Activated CD8-positive, alpha-beta memory T cell treated with anti-CD3 and anti-CD28 coated beads for 48 hours (primary cell): Measurements from ENCODE around the gene TNNI3.
"Not testable (repeated sequence)": the region's sequence is repeated elsewhere in the genome, so short reads cannot be mapped to it uniquely, and the experiment has no call there.

ENCODE experiments used
- DNase-seq, 3 experiments: peaks; one replicate each; pipeline ENCODE4 v3.0.0-alpha.2; 2020; ENCODE audit warnings: low read depth in 2 of 3, low spot score in 2 of 3

Gene TNNI3

DNA sequence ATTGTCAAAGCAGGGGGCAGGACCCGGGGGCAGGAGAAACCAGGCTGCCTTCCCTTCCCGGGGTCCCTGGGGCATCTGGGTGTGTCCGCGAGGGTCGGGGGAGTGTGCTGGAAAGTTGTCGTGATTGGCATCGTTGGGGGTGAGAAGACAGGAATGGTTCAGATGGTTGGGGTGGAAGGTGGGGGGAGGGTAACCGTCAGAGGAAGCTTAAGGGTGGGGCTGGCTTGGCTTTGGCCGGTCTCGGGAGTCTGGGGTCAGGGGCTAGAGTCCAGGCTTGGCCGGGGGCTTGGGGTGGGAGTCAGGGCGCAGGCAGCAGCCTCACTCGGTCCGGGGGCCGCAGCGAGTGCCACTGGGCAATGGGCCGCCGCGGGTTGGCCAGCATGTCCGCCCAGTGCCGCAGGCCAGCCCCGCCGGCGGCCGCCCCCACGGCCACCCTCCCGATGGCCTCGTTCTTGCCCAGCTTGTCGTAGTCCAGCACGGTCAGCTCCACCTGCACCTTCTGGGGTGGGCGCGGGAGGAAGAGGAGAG, 15.7 kb upstream of the TNNI3 start:
- DNase-seq = no peak

DNA sequence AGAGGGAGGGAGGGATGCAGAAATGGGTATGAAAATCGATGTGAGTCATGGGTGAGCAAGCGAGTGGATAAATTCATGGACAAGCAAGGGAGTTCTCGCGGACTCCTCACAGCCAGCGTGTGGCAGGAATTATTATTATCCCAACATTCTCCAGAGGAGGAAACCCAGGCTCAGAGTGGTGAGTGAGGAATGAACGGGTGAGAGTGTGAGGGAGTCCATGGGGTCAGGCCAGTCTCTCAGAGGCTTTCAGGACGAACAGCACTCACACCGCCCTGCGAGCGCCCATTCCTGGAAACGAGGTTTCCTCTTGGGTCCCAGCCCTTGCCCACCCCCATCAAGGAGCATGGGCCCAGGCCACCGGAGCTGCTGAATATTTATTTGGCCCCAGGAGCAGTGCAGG, 15.2 kb upstream of the TNNI3 start:
- DNase-seq = no peak

DNA sequence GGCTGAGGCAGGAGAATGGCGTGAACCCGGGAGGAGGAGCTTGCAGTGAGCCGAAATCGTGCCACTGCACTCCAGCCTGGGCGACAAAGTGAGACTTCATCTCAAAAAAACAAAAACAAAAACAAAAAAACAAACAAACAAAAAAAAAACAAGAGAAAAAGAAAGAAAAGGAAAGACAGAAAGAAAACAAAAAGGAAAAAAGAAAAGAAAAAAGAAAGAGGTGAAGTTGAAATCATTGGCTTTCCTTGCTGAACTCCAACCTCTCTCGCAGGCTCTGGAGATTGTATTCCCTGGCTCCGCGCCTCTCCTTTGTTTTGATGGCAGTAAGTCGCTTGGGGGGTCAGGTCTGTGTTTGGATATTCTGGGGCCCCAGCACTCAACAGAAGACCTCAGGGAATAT, 14.8 kb upstream of the TNNI3 start:
- DNase-seq = not testable (repeated sequence)

DNA sequence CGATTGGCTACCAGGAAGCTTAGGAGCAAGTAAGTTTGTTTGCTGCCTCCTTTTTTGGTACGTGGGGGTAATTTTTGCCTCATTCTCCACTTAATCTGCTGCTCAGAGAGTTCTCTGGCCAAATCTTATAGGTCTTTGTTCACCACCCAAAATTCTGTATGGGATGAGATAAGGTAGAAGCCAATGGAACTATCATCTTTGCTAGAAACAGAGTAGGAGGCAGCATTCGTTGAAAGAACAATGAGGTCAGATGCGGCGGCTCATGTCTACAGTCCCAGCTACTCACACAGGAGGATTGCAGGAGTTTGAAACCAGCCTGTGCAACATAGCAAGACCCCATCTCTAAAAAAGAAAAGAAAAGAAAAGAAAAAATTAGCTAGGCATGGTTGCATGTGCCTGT, 13.9 kb upstream of the TNNI3 start:
- DNase-seq = no peak

DNA sequence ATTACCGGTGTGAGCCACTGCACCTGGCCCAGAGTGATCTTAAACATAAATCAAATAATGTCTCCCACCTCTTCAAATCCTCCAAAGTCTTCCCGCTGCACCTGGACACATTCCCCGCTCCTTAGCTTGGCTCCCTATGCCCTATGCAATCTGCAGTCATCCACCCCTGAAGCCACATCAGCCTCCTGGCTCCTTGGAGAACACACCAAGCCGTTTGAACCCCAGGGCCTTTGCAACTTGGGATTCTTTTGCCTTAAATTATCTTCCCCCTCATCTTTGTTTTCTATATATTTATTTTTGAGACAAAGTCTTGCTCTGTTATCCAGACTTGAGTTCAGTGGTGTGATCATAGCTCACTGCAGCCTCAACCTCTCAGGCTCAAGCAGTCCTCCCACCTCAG, 11.6 kb upstream of the TNNI3 start:
- no peak for DNase-seq

DNA sequence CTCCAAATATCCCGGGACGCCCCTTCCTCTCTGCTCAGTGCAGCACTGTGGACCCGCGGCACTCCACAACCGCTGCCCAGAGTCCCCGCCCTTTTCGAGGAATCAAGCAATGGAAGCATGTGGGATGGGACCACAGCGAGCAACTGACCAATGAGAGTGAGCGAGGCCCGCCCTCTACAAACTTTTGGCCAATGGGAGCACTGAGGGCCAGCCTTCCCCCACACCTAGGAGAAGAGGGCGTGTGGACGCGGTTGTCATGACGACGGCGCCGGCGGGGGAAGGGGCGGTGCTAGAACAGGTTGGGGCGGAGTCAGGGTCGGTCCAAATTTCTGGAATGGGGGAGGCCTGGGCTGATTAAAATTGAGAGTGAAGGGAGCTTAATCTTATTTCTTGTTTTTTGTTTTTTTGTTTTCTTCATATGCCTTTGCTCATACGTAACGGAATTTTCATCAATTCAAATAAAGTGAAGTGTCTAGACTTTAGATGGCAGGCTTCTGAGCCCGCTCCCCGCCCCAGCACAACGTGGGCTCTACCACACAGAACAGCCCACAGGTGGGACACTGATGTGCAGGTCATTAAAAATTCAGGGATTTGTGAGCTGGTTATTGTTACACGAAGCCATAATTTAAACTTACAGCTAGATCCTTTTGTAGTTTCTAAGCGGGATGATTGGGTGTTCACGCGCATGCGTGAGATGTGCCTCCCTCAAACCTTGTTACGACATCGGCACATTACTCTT, 9.2 kb upstream of the TNNI3 start, which contains the start of gene DNAAF3:
Gene DNAAF3, minus strand, starts transcription at position 84 of the 739 bp plus-strand sequence. CDS start 200 bp downstream, outside the sequence.
- DNase-seq = peak; percentile 17 to 86 (median 49)

DNA sequence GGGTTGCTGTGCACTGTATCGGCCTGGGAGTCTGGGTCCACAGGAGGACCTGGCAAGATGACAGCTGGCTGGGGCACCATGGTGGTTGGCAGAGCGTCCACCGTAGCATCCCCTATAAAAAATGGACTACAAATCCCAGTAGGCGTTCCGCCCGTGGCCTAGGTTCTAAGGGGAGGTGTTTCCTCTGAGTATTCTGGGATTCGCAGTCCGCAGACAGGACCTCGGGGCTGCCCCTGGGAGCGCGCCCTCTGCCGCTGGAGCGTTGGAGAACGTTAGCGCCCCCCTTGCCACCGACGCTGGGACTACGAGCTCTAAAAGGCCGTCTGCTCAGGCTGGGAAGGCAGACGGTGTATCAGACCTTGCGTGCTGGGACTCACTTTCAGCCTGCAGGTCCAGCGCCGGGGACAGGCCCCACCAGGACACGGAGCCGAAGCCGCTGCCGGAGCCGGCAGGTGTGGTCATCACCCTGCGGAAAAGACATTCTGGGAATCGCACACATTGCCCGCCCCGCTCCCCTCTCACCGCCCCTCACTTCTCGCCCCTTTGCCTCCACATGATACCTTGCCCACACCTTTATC, 8.5 kb upstream of the TNNI3 start:
- DNase-seq = no peak

DNA sequence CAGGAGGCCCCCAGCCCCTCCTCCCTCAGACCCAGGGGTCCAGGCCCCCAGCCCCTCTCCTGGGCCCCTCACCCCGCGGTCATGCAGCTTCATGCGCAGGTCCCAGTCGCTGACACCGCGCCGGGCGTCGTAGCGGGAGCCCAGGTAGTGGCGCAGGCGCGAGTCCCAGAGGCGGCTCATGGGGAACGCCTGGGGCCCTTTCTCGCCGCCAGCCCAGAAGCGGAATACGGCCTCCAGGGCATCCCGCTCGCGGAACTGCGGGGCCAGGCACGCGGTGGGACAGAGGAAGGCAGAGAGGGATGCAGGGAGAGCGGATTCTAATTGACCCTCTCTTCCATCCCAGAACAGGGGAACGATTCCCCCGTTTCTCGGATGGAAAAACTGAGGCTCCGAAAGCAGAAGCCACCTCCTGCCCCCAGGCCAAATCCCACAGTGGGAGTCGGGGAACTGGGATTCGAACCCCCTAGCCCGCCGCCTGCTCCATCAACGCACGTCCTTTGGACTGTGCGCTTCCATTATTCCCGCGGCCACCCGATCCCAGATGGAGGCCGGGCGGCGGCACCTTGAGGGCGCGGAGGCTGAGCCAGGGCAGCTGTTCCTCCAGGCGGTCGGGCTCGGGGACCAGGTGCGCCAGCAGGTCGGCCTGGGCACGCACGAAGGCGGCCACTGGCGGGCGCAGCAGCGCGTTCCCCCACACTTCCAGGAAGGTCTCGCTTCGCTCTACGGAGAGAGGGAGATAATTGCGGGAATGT, 4.2 kb upstream of the TNNI3 start:
- DNase-seq = no peak

DNA sequence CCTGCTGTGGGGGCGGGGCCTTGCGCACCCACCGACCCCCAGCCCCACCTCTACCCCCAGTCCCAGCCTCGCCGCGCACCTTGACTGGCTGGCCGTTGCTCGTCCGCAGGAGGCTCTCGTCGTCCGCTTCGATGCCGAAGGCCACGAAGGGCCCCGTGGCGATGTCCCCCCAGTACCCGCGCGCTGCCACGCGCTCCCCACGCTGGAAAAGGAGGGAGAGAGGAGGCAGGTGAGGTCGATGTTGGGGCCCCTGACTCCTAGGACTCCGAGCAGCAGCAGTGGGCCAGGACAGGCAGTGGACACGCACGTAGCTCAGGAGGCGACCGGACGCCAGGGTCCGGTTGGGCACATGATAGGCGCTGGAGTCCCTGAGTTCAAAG, 3.4 kb upstream of the TNNI3 start:
- no peak for DNase-seq

DNA sequence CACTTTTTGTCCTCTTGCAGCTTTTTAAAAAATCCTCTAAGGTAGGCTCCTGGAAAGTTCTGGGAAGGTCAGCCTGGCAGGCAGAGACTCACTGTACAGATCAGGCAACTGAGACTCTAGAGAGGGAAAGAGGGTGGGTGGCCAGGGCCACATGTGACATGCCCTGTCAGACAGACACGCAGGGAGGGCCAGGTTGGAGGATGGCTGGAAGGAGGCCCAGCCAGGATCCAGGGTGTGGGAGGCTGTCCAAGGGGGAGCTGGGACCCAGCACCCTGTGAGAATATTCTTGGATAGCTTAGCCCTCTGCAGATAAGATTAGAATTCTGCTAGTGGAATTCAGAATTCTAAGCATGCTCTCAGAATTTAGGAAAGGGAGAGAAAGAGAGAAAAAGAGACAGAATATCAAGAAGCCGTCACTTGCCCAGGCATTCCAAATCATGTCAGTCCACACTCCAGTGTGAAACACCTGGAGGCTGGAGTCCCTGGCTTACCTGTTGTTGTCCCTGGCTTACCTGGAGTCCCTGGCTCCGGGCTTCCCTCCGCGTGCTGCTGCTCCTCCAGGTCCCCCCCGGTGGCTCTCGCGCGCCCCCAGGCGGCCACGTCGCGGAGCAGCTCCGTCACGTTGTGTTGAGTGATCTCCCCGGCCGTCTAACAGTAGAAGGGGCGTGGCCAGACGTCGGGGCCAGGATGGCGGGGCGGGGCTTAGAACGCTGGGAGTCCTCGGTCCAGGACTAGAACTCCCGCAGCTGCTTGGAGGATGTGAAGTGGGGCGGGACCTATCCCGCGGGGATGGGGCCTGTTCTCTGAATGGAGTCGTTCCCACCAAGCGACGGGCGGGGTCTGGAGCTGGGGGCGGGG, 2.8 kb upstream of the TNNI3 start:
- peak; percentile 75 to 83 (median 76) for DNase-seq

DNA sequence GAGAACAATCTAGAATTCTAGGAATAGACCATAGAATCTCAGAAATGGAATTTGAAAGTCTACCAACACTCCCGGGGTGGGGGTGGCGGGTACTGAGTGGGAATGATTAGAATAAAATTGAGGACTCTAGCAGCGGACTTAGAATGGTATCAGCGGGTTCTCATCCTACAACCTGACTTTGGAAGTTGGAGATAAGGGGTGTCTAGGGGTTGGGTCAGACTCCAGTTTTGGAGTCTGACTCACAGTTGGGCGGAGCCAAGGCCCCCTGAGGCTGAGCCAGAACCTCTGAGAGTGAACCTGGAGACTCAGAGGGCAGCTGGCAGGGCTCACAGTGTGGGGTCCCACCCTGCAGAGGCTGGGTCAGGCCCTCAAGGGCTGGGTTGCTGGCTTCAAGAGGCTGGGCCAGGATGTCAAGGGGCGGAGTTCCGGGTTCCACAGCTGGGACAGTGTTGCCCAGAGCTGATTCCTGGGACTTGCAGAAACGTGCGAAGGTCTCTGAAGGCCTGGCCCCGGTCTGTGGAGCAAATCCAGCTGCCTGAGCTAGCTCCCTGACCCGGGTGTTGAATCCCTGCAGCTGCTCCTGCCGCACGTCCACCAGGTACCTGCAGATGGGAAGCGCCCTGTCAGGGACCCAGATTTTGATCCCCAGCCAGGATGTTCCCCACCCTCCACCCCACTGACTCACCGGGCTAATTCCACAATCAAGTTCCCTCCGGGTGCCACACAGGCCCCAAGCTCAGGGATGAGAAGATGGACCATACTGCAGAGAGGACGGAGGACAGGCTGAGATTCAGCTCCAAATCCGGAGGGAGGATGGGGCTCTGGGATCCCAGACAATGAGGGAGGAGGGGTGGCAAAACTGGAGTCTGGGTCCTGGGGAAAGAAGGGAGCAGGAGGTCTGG, 1.6 kb upstream of the TNNI3 start:
- DNase-seq = no peak

DNA sequence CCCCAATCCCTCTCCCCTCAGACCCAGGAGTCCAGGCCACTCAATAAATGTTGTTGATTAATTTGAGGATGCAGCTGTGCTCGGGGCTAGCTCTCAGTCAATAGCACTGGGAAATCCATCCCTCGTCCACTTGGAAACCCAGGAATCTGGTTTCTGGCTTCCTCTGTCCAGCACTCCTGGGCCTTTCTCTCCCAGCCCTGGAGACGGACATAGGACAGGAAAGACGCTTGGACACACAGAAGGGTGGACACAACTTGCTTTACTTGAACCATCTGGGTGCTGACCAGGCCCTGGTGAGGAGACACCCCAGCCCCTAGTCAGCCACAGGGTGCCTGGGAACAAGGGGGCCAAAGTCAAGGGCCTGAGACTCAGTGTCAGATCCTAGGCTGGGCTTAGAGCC, 891 bp upstream of the TNNI3 start:
- DNase-seq = no peak

DNA sequence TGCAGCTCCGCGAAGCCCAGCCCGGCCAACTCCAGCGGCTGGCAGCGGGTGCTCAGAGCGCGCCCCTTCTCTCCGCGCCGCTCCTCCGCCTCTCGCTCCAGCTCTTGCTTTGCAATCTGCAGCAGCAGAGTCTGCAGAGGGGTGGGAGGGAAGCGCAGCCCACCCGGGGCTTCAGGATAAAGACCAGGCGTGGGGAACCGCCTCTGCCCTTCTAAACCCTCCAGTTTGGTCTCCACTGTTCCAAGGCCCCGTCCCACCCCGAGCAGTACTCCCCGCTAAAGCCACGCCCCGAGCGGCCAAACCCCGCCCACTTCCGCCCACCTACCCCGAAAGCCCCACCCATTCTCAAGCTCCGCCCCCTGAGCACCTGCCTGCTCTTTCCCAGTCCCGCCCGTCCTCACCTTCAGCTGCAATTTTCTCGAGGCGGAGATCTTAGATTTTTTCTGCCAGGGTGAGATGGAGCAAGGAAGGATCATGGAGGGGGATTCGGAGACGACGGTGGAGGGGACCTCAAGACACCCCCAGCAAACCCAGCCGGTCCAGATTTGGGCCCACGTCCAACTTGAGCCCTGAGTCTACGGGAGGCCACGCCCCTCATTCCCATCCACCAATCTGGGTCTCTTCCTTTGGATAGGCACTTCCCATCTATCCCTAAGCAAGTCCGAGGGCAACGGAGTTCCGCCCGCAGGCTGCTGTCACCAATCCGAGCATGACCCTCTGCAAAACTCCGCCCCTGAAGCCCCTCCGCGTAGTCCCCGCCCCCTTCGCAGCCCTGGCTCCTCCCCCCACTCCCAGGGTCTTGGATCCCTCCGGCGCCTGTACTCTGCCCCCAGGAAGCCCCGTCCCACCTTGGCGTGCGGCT, 1.1 kb downstream of the TNNI3 start:
- peak in 1 of 3 experiments; percentile 44 for DNase-seq

DNA sequence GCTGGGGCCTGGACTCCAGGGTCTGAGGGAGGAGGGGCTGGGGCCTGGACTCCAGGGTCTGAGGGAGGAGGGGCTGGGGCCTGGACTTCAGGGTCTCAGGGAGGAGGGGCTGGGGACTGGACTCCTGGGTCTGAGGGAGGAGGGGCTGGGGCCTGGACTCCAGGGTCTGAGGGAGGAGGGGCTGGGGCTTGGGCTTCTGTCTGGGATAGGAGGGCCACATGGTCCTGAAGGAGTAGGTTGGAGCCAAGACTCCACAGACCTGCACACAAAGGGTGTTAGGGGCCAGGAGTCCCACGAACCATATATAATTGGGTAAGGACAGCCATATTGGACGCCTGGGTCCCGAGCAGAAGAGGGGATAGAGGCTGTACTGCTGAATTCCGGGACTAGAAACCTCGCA, 1.7 kb downstream of the TNNI3 start:
- not testable (repeated sequence) for DNase-seq

DNA sequence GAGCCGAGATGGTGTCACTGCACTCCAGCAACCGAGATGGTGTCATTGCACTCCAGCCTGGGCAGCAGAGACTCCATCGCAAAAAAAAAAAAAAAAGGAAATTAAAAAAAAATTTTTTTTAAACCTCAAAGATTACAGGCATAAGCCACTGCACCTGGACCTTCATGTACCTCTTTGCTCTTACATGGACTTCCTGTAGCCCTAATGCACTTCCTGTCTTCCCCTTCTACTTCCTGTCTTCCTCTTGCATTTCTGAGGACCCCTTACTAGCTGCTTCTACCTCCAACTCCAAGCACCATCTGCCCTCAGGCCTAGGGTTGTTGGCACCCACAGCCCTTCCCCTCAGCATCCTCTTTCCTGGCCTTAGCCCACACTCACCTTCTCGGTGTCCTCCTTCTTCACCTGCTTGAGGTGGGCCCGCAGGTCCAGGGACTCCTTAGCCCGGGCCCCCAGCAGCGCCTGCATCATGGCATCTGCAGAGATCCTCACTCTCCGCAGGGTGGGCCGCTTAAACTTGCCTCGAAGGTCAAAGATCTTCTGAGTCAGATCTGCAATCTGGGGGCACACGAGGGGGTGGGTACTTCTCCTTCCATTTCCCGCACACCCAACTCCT, 3.8 kb downstream of the TNNI3 start:
- DNase-seq = no peak

DNA sequence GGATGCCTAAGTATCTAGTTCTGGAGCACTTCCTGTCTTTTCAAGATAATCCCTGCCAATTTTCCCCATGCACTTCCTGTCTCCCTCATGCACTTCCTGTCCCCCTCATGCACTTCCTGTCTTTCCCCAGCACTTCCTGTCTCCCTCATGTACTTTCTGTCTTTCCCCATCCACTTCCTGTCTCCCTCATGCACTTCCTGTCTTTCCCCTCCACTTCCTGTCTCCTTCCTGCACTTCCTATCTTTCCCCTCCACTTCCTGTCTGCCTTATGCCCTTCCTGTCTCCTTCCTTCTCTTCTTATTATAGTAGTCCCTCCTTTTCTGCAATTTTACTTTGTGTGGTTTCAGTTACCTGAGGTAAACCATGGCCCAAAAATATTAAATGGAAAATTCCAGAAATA, 5.5 kb downstream of the TNNI3 start:
- no peak for DNase-seq

DNA sequence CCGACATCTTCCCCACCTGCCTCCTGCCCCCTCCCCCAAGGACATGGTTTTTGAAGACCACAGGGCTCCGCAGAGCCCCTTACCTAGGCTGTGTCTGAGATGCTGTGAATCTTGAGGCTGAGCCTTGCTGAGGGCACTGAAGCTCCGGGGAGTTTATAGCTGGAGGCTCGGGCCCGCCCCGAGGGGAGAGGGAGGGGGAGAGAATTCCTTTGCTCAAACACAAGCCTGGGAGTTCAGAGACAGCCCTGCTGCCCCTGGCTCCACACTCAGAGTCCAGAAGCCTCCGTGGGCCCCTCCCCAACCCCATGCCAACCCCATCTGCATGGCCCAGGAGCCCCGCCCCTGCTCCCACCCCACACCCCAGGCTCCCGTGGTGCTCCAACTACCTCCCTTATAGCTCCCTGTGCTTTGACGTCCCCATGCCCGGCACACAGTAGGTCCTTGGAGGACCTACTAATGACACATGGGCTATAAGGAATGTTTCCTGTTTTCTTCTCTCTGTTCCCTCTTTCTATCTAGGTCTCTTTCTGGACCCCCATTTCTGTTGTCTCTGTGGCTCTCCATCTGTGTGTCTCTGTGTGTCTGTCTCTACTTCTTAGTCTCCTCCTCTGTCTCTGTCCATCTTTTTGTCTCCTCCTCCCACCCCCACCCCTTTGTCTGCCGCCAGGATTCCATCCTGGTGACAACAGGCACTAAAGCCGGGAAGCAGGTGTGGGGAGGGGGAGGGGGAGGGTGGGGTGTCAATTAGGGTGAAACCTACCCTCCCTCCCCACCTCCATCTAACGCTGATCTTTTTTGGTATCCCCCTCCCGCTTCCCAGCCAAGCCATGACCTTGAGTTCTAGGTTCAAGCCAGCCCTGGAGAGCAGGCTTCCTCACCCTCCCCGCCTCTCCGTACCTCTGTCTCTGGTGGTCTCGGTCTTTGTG, 8.2 kb downstream of the TNNI3 start, which contains the start of gene TNNT1:
Gene TNNT1, minus strand, starts transcription at position 129 of the 926 bp plus-strand sequence. CDS start 2,049 bp downstream, outside the sequence.
- DNase-seq = no peak
